Activated naive CD4-positive, alpha-beta T cell treated with anti-CD3 and anti-CD28 coated beads, Interleukin-2, amount 10 ng/mL, durations not matched to agents 7 days and 5 days (primary cell): ENCODE data around the gene RBM19.
"Not testable (repeated sequence)": the region's sequence is repeated elsewhere in the genome, so short reads cannot be mapped to it uniquely, and the experiment has no call there.

ENCODE experiments used
- CTCF ChIA-PET: fragments of 350-600 bp; sonication (Branson Sonifier 250); formaldehyde crosslinking; loops from one replicate; lab custom pipeline; 2021; ENCODE audit warnings: antibody characterized with exemption; lab: Charles Lee
- DNase-seq: peaks from one replicate; pipeline ENCODE4 v3.0.0-alpha.2; 2020
- H3K27ac Mint-ChIP-seq: one replicate; pipeline ENCODE4 v1.8.0; 2021; ENCODE audit warnings: mild to moderate bottlenecking, moderate library complexity, mixed read lengths
- H3K27me3 Mint-ChIP-seq: one replicate; pipeline ENCODE4 v1.8.0; 2021; ENCODE audit warnings: mild to moderate bottlenecking, mixed read lengths
- H3K36me3 Mint-ChIP-seq: one replicate; pipeline ENCODE4 v1.8.0; 2021; ENCODE audit warnings: mixed read lengths
- H3K4me1 Mint-ChIP-seq: one replicate; pipeline ENCODE4 v1.8.0; 2021; ENCODE audit warnings: mixed read lengths
- H3K4me3 Mint-ChIP-seq: one replicate; pipeline ENCODE4 v1.8.0; 2021; ENCODE audit warnings: mild to moderate bottlenecking, moderate library complexity, mixed read lengths
- H3K9me3 Mint-ChIP-seq: one replicate; pipeline ENCODE4 v1.8.0; 2021; ENCODE audit warnings: mixed read lengths

The RBM19 gene, protein sequence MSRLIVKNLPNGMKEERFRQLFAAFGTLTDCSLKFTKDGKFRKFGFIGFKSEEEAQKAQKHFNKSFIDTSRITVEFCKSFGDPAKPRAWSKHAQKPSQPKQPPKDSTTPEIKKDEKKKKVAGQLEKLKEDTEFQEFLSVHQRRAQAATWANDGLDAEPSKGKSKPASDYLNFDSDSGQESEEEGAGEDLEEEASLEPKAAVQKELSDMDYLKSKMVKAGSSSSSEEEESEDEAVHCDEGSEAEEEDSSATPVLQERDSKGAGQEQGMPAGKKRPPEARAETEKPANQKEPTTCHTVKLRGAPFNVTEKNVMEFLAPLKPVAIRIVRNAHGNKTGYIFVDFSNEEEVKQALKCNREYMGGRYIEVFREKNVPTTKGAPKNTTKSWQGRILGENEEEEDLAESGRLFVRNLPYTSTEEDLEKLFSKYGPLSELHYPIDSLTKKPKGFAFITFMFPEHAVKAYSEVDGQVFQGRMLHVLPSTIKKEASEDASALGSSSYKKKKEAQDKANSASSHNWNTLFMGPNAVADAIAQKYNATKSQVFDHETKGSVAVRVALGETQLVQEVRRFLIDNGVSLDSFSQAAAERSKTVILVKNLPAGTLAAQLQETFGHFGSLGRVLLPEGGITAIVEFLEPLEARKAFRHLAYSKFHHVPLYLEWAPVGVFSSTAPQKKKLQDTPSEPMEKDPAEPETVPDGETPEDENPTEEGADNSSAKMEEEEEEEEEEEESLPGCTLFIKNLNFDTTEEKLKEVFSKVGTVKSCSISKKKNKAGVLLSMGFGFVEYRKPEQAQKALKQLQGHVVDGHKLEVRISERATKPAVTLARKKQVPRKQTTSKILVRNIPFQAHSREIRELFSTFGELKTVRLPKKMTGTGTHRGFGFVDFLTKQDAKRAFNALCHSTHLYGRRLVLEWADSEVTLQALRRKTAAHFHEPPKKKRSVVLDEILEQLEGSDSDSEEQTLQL

DNA sequence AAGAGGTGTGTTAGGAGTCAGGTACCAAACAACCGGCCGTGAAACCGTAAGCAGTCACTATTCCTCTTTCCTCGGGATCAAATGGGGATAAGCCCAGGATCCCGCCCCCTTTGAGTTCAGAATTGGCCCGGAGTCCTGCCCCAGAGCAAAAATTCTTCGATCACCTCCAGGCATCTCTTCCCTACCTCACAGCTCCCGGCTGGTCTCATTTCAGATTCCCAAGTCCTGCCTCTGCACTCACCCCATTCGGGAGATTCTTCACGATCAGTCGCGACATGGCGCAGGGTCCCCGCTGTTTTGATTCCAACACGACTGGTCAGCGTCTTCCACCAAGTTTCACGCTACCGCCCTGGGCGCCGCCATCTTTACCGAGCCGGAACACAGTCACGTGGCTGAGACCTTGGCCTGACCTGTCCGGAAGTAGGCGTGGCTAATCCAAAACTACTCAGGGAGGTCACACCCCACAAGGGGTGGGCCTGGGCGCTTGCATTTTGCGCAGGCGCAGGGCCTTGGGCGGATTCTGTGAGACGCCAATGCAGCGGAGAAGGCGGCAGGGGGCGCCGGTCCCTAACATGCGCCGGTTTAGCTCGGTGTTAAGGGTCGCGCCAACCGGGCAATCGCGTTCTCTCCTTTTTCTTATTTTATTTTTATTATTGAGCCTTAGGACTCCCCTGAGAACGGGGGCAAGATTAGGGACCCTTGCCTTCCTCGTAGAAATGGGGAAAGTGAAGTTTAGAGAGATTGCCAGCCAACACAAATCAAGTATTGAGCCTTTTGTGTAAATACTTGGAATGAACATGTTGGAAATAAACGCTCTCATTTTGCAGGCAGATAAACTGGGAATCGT lies at the start of gene RBM19:
Gene RBM19 (minus strand): TSS at position 375 of the 847 bp plus-strand sequence. CDS start 98 bp downstream, at position 277.
- Mint-ChIP-seq H3K4me3 (peak within 1 kb of the TSS; percentile 98), H3K27me3 (no peaks in the 10 kb centered on the region), H3K9me3 (no peaks in the 10 kb centered on the region), H3K27ac (peak within 1 kb of the TSS; percentile 90), H3K4me1 (peaks cover 55% of the 10 kb centered on the region), H3K36me3 (peaks cover 22% of the 10 kb centered on the region)
- DNase-seq, result peak; percentile 98
- CTCF ChIA-PET, result interaction anchor here (0.9 to 1.7 kb wide), 4 partner anchors 10 to 1951 kb away, joined by 3 to 11 read pairs (median 6); no protein-coding TSS in a partner anchor

DNA sequence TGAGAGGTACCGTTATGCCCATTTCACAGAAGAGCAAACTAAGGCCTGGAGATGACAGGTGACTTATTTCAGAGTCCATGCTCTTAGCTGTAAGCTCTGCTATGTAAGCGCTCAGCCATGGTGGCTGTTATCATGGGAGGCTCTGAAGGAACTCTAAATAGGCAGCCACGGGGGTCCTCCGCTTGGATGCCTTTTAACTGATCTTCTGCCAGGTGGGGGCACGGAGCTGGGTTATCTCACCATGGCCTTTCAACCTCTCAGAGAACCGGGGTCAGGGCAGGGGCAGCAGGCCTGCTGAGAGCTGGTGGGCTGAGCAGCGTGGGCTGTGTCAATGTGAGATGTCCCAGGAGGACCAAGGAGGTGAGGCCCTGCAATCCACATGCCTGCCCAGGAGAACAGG lies 49.7 kb upstream of the RBM19 start:
- H3K27ac Mint-ChIP-seq, result no peak overlapping the region
- CTCF ChIA-PET, result no interaction called here

DNA sequence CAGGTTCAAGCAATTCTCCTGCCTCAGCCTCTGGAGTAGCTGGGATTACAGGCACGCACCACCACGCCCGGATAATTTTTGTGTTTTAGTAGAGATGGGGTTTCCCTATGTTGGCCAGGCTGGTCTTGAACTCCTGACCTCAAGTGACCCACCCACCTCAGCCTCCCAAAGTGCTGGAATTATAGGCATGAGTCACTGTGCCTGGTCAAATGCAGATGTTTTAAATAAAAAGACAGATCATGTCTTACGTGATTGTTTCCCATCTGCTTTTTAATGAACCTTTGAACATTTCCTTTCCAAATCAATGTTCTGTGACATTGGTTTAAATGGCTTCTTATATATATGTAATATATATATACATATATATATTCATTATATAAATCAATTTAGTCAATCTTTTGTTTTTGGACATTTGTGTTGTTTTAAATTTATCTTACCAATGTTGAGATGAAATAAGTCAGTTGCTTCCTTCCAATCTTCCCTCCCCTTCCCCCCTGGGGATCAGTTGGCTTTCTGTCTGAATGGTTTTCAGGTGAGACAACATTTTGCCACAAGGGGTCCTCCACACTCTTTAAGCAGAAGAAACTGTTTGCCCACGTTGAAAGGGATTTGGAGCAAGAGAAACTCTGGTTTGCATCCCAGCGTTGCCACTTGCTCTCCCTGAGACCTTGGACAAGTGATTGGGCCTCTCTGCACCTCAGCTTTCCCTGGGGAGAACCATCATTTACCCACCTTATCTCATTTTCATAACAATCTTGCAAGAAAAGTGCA lies 47.6 kb upstream of the RBM19 start:
- no peak overlapping the region for H3K27ac Mint-ChIP-seq
- H3K36me3 Mint-ChIP-seq, result no peaks in the 10 kb centered on the region
- DNase-seq, result no peak
- no peaks in the 10 kb centered on the region for H3K4me1 Mint-ChIP-seq
- H3K27me3 Mint-ChIP-seq, result peaks cover 5% of the 10 kb centered on the region
- no peak overlapping the region for H3K4me3 Mint-ChIP-seq
- peaks cover 6% of the 10 kb centered on the region for H3K9me3 Mint-ChIP-seq
- CTCF ChIA-PET, result no interaction called here

More for the DNA sequence above, 49.7 kb upstream of the RBM19 start:
- H3K36me3 Mint-ChIP-seq, result no peaks in the 10 kb centered on the region
- DNase-seq, result no peak
- H3K4me3 Mint-ChIP-seq, result no peak overlapping the region
- H3K9me3 Mint-ChIP-seq, result peaks cover 6% of the 10 kb centered on the region
- peaks cover 5% of the 10 kb centered on the region for H3K27me3 Mint-ChIP-seq
- no peaks in the 10 kb centered on the region for H3K4me1 Mint-ChIP-seq

DNA sequence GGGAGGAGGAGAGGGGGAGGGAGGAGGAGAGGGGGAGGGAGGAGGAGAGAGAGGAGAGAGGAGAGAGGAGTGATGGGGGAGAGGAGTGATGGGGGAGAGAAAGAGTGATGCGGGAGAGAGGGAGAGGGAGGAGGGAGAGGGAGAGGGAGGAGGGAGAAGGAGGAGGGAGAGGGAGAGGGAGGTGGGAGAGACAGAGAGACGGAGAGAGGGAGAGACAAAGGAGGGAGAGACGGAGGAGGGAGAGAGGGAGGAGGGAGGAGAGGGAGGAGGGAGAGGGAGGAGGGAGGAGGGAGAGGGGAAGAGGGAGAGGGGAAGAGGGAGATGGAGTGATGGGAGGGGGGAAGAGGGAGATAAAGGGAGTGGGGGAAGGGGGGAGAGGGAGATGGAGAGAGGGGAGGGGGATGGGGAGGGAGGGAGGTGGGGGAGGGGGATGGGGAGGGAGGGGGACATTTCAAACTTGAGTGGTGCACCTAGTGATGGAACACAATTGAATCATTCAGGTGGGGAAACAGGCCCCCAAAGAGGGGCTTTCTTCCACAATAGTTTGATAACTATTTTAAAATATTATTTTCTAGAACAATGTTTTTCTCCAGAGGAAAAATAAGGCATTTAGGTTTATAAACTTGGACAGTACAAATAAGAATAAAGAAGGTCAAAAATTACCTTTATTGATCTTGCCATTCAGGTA lies 46.8 kb upstream of the RBM19 start:
- Mint-ChIP-seq H3K27me3 (peaks cover 4% of the 10 kb centered on the region), H3K4me3 (no peak overlapping the region), H3K4me1 (no peaks in the 10 kb centered on the region), H3K36me3 (no peaks in the 10 kb centered on the region), H3K9me3 (peaks cover 6% of the 10 kb centered on the region), H3K27ac (no peak overlapping the region)
- no peak for DNase-seq
- CTCF ChIA-PET, result no interaction called here

DNA sequence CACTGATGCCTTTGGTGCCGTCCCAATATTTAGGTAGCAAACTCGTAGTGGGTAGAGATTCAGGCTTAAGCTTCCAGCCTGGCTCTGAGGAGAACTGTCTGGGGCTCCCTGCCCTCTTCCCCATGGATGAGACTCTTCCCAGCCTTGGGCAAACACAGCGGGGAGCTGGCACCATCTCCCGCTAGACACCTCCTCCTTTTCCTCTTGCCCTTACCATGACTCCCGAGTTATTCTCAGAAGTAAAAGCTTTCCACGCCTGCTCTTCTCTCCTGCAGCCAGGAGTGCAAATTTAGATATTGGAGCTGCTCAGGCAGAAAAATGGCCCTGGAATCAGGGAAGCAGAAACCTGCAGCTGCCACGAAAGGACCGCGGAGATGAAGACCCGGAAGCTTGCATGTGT lies 45.6 kb upstream of the RBM19 start:
- no peak for DNase-seq
- H3K27me3 Mint-ChIP-seq, result no peaks in the 10 kb centered on the region
- H3K36me3 Mint-ChIP-seq, result no peaks in the 10 kb centered on the region
- H3K4me1 Mint-ChIP-seq, result no peaks in the 10 kb centered on the region
- peaks cover 6% of the 10 kb centered on the region for H3K9me3 Mint-ChIP-seq
- H3K27ac Mint-ChIP-seq, result no peak overlapping the region
- H3K4me3 Mint-ChIP-seq, result no peak overlapping the region
- CTCF ChIA-PET, result no interaction called here

DNA sequence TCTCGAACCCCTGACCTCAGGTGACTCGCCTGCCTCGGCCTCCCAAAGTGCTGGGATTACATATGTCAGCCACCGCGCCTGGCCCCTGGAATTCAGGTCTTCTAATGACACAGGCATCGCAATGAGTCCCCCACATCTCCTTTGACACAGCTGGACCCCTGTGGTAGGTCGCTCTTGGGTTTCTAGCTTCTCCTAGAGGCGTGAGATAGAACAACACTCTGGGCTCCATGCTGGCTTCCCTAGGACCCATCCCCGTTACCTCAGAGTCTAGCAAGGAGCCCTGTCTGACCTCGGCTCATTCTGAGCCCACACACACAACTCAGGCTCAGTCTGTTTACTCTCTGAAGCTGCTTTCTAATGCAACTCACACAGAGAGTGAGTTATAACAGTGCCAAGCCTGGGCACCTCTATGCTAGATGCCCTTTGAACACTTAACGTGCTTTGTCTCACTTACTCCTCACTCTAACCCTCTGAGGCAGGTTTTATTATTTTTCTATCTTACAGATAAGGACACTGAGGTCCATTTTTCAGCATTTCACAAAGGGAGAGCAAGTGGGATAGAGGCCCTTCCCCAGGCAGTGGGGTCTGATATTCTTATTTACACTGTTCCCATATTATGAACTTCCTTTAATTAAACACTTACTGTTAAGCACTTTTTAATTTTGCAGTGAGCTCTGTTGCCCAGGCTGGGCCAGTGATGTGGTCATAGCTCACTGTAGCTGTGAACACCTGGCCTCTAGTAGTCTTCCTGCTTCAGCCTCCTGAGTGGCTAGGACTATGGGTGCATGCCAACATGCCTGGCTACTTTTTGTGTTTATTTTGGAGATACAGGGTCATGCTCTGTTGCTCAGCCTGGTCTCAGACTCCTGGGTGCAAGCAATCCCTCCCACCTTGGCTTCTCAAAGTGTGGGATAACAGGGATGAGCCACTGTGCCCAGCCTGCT lies 40.6 kb upstream of the RBM19 start:
- Mint-ChIP-seq H3K4me3 (no peak overlapping the region), H3K36me3 (no peaks in the 10 kb centered on the region), H3K9me3 (no peaks in the 10 kb centered on the region), H3K27me3 (peaks cover 5% of the 10 kb centered on the region), H3K27ac (no peak overlapping the region), H3K4me1 (no peaks in the 10 kb centered on the region)
- no peak for DNase-seq
- CTCF ChIA-PET, result no interaction called here

DNA sequence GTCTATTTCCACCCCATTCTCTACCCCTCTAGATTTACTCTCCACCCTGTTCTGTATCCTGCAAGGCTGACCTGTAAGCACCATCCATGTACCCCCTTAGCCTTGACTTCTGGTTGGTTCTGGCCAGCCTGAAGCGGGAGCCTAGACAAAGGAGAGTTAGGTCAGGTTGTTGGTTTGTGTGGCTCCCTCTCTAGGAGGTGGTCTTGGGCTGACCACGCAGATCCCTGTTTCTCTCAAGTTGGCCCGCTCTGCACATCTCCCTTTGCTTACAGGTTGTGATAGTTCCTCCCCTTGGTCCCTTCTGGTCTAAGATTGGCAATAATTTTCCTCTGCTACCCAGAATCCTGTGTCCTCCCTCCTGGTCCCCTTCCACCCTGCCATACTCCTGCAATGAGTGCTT lies 38.3 kb upstream of the RBM19 start:
- Mint-ChIP-seq H3K36me3 (no peaks in the 10 kb centered on the region), H3K27ac (no peak overlapping the region), H3K9me3 (no peaks in the 10 kb centered on the region), H3K4me3 (no peak overlapping the region), H3K27me3 (peaks cover 9% of the 10 kb centered on the region), H3K4me1 (no peaks in the 10 kb centered on the region)
- no peak for DNase-seq
- CTCF ChIA-PET, result no interaction called here

DNA sequence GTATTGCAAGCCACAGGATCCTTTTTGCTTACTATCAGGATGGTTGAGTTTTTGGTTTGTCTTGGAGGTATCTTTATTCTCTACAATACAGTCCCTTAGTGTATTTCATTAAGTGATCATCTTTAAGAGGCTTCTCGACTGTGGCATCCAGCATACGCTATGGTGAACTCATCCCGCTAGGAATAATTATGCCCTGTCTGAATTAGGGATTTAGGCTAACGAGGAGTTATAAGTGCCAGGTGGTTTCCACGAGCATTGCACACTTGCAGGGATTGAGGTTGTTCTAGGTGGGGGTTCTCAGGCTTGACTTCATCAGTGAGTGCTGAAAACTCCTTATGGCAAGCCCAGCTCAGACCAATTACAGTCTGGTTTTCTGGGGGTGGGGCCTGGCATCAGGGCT lies 37.2 kb upstream of the RBM19 start:
- H3K9me3 Mint-ChIP-seq, result no peaks in the 10 kb centered on the region
- no peak for DNase-seq
- H3K36me3 Mint-ChIP-seq, result no peaks in the 10 kb centered on the region
- no peaks in the 10 kb centered on the region for H3K4me1 Mint-ChIP-seq
- peaks cover 9% of the 10 kb centered on the region for H3K27me3 Mint-ChIP-seq
- CTCF ChIA-PET, result no interaction called here
- H3K4me3 Mint-ChIP-seq, result no peak overlapping the region
- H3K27ac Mint-ChIP-seq, result no peak overlapping the region

DNA sequence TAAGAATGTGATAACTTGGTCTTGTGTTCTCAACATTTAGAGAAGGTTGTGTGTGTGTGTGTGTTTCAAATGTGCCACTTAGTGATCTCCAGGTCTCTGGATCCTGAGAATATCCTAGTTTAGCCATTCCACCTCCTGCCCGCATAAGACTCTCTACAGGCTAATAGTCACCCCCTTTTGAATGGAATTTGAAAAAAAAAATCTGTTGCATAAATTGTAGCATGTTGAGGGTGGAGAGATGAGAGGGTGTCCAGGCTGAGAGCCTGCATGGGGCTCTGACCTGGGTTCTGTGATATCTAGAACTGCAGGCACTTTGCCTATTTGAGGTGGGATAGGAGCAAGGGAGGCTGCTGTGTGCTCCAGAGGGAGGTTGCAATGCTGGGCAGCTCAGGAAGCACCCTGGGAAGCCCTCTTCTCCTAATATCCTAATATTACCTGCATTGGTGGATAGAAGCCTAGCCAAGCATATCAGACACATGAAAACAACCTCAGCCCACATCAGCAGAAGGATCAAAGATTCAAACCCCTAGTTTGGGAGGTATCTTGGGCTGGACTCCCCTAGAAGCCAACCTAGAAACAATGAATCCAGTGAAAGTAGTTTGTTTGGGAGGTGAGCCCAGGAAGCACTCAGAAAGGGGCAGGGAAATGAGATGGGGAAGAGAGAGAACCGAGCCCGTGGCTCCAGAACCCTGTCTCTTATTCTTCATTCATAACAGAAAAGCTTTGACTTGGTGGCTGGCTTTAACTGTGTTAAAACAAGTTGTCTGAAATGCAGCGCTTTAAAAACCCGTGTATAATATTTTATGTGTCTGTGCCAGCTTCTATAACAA lies 35.6 kb upstream of the RBM19 start:
- H3K27me3 Mint-ChIP-seq, result peaks cover 9% of the 10 kb centered on the region
- H3K4me3 Mint-ChIP-seq, result no peak overlapping the region
- DNase-seq, result no peak
- H3K9me3 Mint-ChIP-seq, result no peaks in the 10 kb centered on the region
- no peaks in the 10 kb centered on the region for H3K36me3 Mint-ChIP-seq
- CTCF ChIA-PET, result no interaction called here
- H3K4me1 Mint-ChIP-seq, result no peaks in the 10 kb centered on the region
- no peak overlapping the region for H3K27ac Mint-ChIP-seq

DNA sequence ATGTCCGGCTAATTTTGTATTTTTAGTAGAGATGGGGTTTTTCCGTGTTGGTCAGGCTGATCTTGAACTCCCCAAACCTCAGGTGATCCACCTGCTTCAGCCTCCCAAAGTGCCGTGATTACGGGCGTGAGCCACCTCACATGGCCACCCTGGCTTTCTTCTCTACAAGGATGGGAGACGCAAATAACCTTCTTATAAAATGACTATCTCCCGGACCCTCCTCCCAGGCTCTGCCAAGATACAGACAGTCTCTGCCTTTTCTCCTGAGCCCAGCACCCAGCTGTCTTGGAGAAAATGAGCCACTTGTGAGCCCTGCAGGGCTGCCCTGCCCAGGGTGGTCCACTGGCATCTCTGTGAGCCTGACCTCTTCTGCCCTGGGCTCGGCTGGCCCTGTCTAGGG lies 34.7 kb upstream of the RBM19 start:
- Mint-ChIP-seq H3K36me3 (no peaks in the 10 kb centered on the region), H3K27me3 (peaks cover 10% of the 10 kb centered on the region), H3K27ac (no peak overlapping the region), H3K4me1 (no peaks in the 10 kb centered on the region), H3K9me3 (no peaks in the 10 kb centered on the region), H3K4me3 (no peak overlapping the region)
- no peak for DNase-seq
- CTCF ChIA-PET, result no interaction called here

DNA sequence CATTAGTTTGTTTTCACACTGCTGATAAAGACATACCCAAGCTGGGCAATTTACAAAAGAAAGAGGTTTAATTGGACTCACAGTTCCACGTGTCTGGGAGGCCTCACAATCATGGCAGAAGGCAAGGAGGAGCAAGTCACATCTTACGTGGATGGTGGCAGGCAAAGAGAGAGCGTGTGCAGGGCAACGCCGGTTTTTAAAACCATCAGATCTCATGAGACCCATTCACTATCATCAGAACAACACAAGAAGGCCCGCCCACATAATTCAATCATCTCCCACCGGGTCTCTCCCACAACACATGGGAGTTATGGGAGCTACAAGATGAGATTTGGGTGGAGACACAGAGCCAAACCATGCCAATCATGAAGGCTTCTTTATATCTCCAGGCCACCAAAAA lies 34.1 kb upstream of the RBM19 start:
- peaks cover 11% of the 10 kb centered on the region for H3K27me3 Mint-ChIP-seq
- CTCF ChIA-PET, H3K4me3 Mint-ChIP-seq: not testable (repeated sequence)

More for the DNA sequence above, 34.1 kb upstream of the RBM19 start:
- H3K36me3 Mint-ChIP-seq, DNase-seq, H3K27ac Mint-ChIP-seq, H3K4me1 Mint-ChIP-seq, H3K9me3 Mint-ChIP-seq: not testable (repeated sequence)
